Endometrial microvascular endothelial cells (primary cell): ENCODE results near the gene TMEM132A. TPM values are rescaled to one million over a fixed set of nuclear protein-coding genes. Genes with fewer than 3 reads are reported as not detected.

Experiments
- in situ Hi-C: cut with HindIII; loops from 2 replicates; pipeline ENCODE4 v1.10.0; 2017; ENCODE audit warnings: low sequenced_read_pairs, low pct_unique_long_range_greater_than_20kb; ENCODE audit errors: inconsistent ontology term
- total RNA-seq: library from RNA; depleted of rRNA; stranded (reverse); fragments of >200 nt; gene quantifications from one replicate; pipeline ENCODE4 v1.2.3, GENCODE V29; 2015; ENCODE audit errors: inconsistent ontology term

TMEM132A gene
- total RNA-seq, 1 donor from 2014 or later, result 105 TPM

DNA sequence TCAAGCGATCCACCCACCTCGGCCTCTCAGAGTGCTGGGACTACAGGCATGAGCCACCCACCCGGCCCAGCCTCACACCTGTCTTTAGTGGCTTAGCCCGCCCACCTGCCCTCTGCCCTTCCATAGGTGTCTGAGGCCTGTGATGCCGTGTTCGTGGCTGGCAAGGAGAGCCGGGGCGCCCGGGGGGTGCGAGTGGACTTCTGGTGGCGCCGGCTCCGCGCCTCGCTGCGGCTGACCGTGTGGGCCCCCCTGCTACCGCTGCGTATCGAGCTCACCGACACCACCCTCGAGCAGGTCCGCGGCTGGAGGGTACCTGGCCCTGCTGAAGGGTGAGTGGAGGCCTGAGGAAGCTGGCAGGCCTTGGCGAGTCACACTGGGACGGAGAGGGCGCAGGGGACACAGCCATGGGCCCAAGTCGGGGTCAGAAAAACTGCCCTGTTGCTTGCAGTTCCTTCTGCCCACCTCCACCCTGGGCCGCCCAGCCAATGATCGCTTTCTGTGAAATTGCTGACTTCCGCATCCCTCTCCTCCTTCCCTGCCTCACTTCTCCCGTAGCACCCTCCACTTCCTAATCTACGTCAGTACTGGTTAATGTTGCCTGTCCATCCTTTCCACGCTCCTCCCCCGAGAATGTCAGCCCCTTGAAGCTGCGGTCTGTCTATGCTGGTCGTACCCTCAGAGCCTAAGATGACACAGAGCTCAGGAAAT lies 9.3 kb downstream of the TMEM132A start:
- in situ Hi-C loops, result no loop called here

DNA sequence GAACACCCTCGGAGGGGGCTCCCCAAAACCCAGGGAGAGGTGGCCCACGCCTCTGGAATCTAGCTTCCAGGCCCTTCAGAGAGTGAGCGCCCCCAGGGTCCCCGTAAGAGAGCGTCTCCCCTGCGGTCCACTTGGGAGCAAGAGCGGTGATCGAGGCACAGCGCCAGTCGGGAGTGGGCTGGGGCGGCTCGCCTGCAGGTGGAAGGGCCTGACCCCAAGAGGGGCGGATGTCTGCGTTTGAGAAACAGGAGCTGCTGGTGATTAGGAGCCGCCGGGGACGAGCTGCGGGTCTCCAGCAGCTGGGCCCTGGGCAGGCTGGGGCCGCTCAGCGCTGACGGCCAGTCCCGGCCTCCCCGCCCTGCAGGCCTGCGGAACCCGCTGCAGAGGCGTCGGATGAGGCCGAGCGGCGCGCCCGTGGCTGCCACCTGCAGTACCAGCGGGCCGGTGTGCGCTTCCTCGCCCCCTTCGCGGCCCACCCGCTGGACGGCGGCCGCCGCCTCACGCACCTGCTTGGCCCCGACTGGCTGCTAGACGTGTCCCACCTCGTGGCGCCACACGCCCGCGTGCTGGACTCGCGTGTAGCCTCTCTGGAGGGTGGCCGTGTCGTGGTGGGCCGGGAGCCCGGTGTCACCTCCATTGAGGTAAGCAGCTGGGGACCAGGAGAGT lies 10.0 kb downstream of the TMEM132A start:
- in situ Hi-C loops, result no loop called here

DNA sequence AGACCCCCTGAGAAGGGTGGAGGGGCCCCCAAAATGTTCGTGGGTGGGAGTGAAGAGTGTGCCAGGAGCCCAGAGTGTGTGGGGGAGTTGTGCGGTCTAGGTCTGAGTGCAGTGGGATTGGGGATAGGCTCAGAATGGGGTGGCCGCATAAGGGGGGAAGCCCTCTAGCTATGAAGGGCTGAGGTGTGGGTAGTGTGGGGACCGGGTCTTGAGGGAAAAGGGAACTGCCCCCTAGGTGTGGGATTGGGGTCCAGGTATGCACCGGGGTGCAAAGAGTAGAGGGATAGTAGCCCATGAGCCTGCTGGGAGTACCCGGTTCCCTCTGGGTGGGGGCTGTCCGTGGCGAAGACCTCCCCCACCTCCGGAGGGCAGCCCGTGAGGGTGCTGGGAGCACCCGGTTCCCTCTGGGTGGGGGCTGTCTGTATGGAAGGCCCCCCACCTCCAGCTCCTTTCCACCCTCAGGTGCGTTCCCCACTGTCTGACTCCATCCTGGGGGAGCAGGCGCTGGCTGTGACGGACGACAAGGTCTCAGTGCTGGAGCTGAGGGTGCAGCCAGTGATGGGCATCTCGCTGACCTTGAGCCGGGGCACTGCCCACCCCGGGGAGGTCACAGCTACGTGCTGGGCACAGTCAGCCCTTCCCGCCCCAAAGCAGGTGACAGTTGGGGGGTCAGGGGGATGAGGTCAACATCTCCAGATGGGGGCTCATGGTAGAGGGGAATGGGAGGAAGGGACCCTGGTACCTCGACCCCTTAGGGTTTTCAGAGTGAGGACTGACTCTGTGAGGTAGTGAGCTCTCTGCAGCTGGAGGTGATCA lies 10.7 kb downstream of the TMEM132A start:
- in situ Hi-C loops, result no loop called here

GRCh38 chr11:60935676-60936442 lies 11.6 kb downstream of the TMEM132A start:
- in situ Hi-C loops, result no loop called here

DNA sequence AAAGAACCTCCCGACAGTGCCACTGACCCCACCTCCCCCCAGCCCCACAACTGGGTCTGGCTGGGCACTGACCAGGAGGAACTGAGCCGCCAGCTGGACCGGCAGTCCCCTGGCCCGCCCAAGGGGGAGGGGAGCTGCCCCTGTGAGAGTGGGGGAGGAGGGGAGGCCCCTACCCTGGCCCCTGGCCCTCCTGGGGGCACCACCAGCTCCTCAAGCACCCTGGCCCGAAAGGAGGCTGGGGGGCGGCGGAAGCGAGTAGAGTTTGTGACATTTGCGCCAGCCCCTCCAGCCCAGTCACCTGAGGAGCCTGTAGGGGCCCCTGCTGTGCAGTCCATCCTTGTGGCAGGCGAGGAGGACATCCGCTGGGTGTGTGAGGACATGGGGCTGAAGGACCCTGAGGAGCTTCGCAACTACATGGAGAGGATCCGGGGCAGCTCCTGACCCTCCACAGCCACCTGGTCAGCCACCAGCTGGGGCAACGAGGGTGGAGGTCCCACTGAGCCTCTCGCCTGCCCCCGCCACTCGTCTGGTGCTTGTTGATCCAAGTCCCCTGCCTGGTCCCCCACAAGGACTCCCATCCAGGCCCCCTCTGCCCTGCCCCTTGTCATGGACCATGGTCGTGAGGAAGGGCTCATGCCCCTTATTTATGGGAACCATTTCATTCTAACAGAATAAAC lies 12.3 kb downstream of the TMEM132A start:
- in situ Hi-C loops, result no loop called here

DNA sequence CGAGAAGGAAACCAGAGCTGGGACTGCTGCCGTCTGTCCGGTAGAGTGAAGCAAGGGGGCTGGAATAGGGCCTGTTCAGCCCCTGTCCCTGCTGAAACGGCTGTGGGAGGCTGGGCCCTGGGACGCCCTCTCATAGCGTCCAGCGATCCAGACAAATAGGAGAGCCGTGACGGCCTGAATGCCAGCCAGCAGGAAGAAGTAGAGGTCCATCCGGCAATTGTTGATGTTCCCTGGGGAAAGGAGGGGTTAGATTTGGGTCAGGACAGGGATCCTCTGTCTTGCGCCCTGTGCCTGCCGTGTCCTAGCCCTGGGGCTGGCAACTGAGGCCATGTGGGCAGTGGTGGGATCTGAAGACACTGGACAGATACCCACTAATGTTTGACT lies 12.9 kb downstream of the TMEM132A start:
- in situ Hi-C loops, result no loop called here

- in situ Hi-C loops, result no loop called here
Observed at GRCh38 chr11:60937811-60938210, 13.6 kb downstream of the TMEM132A start.

DNA sequence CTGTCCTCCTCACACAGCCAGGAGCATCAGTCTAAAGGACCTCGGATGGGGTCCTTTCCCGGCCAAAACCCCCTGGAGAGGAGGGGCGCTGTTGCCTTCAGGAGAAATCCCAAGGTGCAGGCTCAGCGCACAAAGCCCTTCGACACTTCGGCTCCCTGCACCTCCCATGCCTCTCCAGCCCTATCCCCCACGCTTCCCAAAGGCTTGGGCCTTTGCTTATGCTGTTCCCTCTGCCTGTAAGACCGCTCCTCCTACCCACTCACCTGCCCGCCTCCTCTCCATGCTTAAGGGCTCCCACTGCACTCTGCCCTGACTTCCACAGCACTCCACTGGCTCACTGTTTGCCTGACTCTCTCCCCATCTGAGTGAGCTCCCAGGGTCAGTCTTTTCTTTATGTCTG lies 14.2 kb downstream of the TMEM132A start:
- in situ Hi-C loops, result no loop called here

DNA sequence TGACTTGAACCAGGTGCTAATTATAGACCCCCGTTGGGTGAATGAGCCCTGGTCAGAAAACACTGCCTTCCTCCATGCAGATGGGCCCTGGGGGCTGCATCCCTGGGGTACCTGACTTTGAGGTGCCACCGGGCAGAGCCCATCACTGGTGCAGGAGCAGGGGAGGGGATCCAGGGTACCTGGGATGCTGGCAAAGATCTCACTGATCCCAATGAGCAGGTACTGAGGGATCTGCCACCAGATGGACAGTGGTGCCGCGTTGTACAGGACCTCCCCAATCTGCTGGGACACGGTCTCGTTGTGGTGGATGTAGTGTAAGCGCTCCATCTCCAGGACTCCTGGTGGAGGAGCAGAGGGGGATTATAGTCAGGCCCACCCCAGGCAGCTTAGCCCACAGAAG lies 15.0 kb downstream of the TMEM132A start:
- in situ Hi-C loops, result no loop called here

DNA sequence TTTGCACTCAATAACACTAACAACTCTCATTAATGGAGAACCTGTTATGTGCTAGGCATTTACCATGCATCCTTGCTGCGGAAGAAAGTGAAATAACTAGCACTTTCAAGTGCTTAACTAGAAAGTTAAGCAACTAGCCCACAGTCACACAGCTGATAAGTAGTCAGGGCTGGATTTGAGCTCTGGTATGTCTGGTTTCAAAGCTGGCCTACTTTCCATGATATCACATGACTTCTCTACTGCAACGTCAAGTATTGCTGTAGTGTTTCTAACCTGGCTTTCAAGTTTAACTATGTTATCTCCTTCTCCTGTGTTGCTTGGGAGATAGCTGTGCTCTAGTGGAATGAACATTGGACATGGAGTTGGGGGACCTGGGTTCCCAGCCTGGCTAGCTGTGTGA lies 15.6 kb downstream of the TMEM132A start:
- in situ Hi-C loops, result no loop called here

- in situ Hi-C loops, result no loop called here
Observed at GRCh38 chr11:60941371-60942119, 17.3 kb downstream of the TMEM132A start.

DNA sequence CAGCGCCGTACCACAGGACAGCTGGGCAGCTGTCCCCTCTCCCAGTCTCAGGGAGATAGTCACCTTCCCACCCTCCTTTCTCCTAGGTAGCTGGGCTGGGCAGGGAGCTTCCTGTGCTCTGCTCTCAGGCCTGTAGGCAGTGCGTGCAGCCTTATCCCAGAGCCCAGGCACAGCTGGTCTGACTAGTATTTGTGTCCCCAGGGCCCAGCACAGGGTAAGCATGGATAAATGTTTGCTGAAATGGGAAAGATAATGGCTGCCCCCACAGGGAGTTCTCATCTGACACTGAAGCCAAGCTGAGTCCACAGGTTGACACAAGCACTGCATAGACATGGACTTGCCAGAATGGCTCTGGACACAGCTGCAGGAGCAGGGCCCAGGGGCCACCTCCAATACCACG lies 18.0 kb downstream of the TMEM132A start:
- in situ Hi-C loops, result no loop called here

GRCh38 chr11:60942970-60943565 lies 18.8 kb downstream of the TMEM132A start:
- in situ Hi-C loops, result no loop called here

GRCh38 chr11:60944490-60945294 lies 20.4 kb downstream of the TMEM132A start:
- in situ Hi-C loops, result no loop called here

DNA sequence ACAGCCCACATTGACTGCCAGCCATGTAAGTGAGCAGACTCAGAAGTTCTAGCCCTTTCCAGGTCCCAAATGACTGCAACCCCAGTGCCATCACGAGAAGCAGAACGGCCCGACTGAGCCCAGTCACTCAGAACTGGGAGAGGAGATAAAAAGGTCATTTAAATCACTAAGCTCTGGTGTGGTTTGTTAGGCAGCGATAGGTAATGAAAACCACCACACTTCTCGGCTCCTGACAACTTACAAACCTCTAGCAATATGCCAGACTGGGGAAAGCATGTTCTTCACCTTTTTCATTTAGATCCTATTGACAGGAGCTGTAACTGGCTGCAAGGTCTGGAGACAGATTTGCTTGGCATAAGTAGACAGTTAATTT lies 21.0 kb downstream of the TMEM132A start:
- in situ Hi-C loops, result no loop called here

DNA sequence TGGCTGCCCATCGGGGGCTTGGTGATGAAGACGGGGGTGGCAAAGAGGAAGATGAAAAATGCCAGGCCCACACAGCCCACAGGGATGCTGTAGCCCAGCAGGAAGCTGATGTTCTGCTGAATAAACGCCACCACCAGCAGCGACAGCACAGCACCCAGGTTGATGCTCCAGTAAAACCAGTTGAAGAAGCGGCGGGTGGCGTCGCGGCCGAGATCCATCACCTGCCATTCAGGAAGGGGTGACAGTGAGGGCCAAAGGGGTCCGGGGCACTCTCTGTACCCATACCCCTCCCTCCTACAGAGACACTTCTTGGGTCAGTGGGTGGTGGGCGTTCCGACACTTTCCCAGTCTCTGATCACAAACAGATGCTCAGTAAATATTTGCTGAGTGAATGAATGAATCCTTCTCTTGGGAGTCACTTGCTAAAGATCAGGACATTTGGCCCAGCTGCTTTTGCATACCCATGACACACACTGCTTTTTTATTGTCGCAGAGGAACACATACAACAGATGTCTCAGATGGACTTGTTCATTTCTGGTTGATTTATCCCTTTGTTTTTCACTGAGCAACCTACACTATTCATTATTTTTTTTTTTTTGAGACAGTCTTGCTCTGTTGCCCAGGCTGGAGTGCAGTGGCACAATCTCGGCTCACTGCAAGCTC lies 22.5 kb downstream of the TMEM132A start:
- in situ Hi-C loops, result no loop called here
